ENCODE results near the gene MOV10. TPM values are rescaled to one million over a fixed set of nuclear protein-coding genes. Genes with fewer than 3 reads are reported as not detected.

The MOV10 gene
- total and polyA plus RNA-seq, 2 of the 13 experiments (the other 11 are each of a cell fraction or from before 2014, with no cell fraction given), result 56.4 to 58.2 TPM

DNA sequence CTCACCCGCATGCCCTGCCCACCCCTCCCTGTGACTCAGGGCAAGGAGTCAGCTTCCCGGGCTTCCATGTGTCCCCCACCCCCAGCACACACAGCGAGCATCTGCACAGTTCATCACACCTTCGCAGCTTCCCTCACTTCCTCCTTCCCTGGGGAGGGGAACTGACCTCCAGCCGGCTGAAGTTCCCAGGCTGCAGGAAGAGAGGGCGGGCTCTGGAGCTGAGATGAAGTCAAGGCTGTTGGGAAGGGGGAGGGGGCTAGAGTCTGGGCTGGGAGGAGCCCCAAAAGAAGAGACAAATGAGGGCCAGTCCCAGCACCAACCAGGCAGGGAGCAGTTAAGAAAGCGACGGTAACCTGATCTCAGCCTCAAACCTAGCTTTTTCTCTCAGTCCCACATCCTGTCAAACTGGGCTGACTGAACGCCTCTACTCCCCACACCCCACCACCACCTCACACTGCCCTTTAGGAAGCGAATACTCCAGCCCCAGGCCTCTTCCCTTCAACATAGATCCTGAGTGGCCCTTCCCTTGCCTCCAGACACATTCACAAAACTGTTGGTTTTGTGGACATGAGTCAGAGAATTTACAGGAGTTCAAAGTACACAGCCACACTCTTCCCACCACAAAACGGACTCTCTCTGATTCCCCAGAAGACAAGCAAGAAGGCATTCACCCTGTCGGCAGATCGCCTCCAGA is 30.6 kb downstream of the MOV10 start (continued):
- TF ChIP-seq, protein P1, sequence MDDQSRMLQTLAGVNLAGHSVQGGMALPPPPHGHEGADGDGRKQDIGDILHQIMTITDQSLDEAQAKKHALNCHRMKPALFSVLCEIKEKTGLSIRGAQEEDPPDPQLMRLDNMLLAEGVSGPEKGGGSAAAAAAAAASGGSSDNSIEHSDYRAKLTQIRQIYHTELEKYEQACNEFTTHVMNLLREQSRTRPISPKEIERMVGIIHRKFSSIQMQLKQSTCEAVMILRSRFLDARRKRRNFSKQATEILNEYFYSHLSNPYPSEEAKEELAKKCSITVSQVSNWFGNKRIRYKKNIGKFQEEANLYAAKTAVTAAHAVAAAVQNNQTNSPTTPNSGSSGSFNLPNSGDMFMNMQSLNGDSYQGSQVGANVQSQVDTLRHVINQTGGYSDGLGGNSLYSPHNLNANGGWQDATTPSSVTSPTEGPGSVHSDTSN (CRISPR knock-in tag; IDR thresholded peaks at IDR 0.05; ENCODE audit: borderline replicate concordance), result no peak
- TF ChIP-seq NR3C1 (CRISPR knock-in tag; IDR thresholded peaks at IDR 0.05) (no peak), FOXO1 (CRISPR knock-in tag; IDR thresholded peaks at IDR 0.05) (no peak), ISX (CRISPR knock-in tag; conservative IDR thresholded peaks at IDR 0.05) (no peak), STAG1 (CRISPR knock-in tag; IDR thresholded peaks at IDR 0.05) (no peak), ZNF367 (CRISPR knock-in tag; IDR thresholded peaks at IDR 0.05; ENCODE audit: borderline replicate concordance) (no peak), ZNF607 (CRISPR knock-in tag; IDR thresholded peaks at IDR 0.05; ENCODE audit: borderline replicate concordance) (0 out of 2 replicates have a peak, but pooled peaks have one; percentile 25), ZFP37 (CRISPR knock-in tag; IDR thresholded peaks at IDR 0.05; ENCODE audit: borderline replicate concordance) (peak; percentile 26; the same call in 1 of the 2 replicates), PCBP1 (IDR thresholded peaks at IDR 0.05; ENCODE audit: borderline replicate concordance, low read depth, low read length) (no peak), ARHGAP35 (CRISPR knock-in tag; IDR thresholded peaks at IDR 0.05; ENCODE audit: borderline replicate concordance) (no peak), NCOA5 (CRISPR knock-in tag; IDR thresholded peaks at IDR 0.05) (no peak), THAP11 (CRISPR knock-in tag; IDR thresholded peaks at IDR 0.05) (no peak), TBL1XR1 (IDR thresholded peaks at IDR 0.05; ENCODE audit: borderline replicate concordance, low read length, partially characterized antibody) (no peak), NFKB2 (CRISPR knock-in tag; IDR thresholded peaks at IDR 0.05; ENCODE audit: borderline replicate concordance) (no peak), ZNF614 (CRISPR knock-in tag; IDR thresholded peaks at IDR 0.05; ENCODE audit: borderline replicate concordance) (no peak), NFKBIZ (CRISPR knock-in tag; IDR thresholded peaks at IDR 0.05) (no peak; the same call in 1 of the 2 replicates), ZSCAN20 (CRISPR knock-in tag; IDR thresholded peaks at IDR 0.05; ENCODE audit: borderline replicate concordance) (no peak)
- TF ChIP-seq, protein P2, sequence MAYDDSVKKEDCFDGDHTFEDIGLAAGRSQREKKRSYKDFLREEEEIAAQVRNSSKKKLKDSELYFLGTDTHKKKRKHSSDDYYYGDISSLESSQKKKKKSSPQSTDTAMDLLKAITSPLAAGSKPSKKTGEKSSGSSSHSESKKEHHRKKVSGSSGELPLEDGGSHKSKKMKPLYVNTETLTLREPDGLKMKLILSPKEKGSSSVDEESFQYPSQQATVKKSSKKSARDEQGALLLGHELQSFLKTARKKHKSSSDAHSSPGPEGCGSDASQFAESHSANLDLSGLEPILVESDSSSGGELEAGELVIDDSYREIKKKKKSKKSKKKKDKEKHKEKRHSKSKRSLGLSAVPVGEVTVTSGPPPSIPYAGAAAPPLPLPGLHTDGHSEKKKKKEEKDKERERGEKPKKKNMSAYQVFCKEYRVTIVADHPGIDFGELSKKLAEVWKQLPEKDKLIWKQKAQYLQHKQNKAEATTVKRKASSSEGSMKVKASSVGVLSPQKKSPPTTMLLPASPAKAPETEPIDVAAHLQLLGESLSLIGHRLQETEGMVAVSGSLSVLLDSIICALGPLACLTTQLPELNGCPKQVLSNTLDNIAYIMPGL (CRISPR knock-in tag; IDR thresholded peaks at IDR 0.05; ENCODE audit: borderline replicate concordance in 1 of 2, low read depth in 1 of 2), result 0 out of 4 replicates have a peak, but pooled peaks of 1 of the 2 experiments have one; percentile 36
- TF ChIP-seq, protein P3, sequence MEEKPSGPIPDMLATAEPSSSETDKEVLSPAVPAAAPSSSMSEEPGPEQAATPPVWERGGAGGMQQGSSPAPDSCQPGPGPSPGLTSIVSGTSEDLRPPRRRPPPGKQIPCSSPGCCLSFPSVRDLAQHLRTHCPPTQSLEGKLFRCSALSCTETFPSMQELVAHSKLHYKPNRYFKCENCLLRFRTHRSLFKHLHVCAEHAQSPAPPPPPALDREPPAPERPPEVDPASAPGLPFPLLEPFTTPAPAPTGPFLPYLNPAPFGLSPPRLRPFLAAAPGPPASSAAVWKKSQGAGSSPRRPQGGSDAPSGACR (CRISPR knock-in tag; IDR thresholded peaks at IDR 0.05), result no peak
- TF ChIP-seq, protein P4, sequence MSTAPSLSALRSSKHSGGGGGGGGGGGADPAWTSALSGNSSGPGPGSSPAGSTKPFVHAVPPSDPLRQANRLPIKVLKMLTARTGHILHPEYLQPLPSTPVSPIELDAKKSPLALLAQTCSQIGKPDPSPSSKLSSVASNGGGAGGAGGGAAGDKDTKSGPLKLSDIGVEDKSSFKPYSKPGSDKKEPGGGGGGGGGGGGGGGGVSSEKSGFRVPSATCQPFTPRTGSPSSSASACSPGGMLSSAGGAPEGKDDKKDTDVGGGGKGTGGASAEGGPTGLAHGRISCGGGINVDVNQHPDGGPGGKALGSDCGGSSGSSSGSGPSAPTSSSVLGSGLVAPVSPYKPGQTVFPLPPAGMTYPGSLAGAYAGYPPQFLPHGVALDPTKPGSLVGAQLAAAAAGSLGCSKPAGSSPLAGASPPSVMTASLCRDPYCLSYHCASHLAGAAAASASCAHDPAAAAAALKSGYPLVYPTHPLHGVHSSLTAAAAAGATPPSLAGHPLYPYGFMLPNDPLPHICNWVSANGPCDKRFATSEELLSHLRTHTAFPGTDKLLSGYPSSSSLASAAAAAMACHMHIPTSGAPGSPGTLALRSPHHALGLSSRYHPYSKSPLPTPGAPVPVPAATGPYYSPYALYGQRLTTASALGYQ (CRISPR knock-in tag; IDR thresholded peaks at IDR 0.05), result no peak
- TF ChIP-seq, protein P5, sequence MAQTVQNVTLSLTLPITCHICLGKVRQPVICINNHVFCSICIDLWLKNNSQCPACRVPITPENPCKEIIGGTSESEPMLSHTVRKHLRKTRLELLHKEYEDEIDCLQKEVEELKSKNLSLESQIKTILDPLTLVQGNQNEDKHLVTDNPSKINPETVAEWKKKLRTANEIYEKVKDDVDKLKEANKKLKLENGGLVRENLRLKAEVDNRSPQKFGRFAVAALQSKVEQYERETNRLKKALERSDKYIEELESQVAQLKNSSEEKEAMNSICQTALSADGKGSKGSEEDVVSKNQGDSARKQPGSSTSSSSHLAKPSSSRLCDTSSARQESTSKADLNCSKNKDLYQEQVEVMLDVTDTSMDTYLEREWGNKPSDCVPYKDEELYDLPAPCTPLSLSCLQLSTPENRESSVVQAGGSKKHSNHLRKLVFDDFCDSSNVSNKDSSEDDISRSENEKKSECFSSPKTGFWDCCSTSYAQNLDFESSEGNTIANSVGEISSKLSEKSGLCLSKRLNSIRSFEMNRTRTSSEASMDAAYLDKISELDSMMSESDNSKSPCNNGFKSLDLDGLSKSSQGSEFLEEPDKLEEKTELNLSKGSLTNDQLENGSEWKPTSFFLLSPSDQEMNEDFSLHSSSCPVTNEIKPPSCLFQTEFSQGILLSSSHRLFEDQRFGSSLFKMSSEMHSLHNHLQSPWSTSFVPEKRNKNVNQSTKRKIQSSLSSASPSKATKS (CRISPR knock-in tag; IDR thresholded peaks at IDR 0.05), result no peak
